Suppressor macrophage (primary cell): ENCODE measurements around the gene RWDD3.
A peak's percentile ranks its signal among the peaks of the same experiment; 100 is the strongest.

Experiments used
- DNase-seq, 4 experiments: peaks; one replicate each; pipeline ENCODE4 v3.0.0-alpha.2; 2020 to 2022
- total RNA-seq, 17 experiments: gene quantifications; one replicate each; lab custom pipeline; 2026; ENCODE audit warnings: mixed read lengths in 6 of 17, inconsistent platforms in 3 of 17; lab: John Stamatoyannopoulos, UW

Gene RWDD3
- 0.46 to 3.4 (median 1.2) reads per million in 17 experiments for total RNA-seq

DNA sequence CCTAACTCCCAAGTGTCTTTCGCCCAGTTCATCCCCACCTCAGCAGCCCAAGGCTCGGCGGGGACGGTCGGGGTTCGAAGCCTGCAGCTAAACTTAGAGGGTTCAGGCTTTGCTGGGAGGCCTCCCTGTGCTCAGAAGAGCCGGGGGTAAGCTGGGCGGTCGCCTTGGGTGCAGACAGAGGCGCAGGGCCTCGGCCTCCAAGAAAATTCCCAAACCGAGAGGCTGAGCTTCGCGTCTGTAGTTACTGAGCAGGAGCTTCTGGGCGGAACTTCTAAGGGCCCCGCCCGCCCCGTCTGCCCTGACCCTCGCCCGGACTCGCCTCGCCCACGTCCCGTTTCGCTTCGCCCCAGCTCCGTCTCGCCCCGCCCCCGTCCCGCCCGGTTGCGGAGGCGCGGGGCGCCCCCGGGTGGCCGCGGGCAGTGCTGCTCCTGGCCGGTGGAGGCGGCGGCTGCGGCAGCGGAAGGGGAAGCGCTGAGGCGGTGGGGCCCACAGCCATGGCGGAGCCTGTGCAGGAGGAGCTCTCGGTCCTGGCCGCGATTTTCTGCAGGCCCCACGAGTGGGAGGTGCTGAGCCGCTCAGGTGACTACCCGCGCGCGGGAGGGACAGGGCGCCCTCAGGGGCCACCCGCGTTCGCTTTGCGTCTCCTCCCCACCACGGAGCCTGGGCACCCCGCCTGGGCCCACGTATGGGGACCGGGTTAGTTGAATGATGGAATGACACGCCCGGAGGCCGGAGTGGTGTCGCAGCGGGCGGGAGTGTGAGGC, at the start of gene RWDD3:
RWDD3 (plus strand) TSS at position 474 of the 764 bp plus-strand sequence; CDS start at position 495, 21 bp downstream.
- peak; percentile 94 to 99 (median 97) for DNase-seq

DNA sequence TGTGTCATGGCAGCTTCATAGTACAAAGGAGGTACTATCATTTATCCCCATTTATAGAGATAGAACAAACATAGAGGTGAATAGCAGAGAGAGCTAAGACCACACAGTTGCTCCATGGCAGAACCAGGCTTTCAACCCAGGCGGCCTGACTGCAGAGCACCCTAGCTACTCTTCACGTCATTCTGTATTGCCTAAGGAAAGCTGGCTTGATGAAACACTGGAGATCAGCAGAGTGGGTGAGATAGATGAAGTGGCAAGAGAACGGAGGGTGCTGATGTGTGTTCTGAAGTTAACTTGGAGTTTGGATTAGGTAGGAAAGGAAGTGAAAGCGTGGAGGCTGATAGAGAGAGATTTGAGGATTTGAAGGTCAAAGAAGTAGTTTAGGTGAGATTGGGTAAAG, 47.9 kb upstream of the RWDD3 start:
- DNase-seq, result no peak

DNA sequence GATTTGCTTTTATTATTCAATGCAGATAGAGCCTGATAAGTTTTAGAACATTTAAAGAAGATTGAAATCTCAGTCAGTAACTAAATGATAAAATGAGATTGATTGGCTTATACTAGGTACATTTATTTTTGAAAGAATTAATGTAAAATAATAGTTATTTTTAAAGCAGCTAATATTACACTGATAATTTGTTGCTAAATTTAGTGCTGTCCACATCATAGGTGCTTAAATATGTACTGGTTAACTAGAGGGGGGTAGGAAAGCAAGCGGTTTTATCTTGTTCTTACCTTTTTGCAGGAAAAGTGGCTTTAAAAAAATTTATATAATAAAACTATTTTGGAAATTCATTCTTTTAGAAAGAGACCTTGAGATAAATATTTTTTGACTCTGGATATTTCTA, 40.4 kb upstream of the RWDD3 start:
- DNase-seq, result no peak

DNA sequence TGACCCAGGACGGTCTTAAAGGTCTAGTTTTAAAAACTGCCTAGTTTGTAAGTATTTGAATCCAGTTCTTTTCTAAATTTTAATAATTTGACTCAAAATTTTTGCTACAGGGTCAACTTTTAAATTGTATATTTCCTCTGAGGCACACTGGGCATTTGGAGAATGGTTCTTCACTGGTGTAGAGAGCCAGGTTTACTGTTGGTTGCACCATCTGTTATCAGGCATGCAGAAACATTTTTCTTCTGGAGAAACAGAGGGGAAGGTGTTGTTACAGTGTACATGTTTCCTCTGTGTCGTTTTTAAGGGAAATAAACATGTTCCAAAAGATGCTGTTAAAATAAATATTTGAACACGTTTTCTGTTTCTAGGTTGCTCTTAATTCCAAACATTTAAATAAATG, 39.0 kb upstream of the RWDD3 start:
- DNase-seq, result no peak

GRCh38 chr1:95196017-95196416, 38.0 kb upstream of the RWDD3 start:
- no peak for DNase-seq

DNA sequence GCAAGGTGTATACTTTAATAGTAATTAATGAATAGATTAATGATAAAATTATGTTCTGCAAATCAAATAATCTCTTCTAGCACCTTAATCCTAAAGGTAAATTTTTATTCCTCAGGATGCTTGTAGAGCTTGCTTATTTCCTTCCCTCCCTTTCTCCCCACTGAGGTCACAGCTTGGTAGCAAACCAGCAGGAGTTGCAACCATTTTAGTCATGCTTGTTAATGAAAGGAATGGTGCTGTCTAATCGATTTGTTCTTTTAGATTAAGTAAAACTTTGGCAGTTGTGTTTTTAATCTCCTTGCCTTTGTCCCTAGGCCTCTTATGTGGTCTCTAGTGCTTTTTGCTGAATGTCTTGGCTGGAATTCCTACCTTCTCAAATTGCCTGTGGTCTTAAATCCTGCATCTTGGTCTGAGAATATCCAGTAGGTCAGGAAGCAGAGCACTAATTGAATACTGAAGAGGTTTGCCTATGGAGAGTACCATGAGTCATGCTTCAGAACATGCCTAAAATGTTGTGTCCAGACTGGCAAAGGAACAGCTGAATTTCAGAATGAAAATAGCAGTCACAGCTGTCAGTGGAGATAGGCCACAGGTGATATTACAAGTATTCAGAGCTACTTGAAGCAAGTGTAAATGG, 36.3 kb upstream of the RWDD3 start:
- DNase-seq, result no peak

- DNase-seq, result no peak
Measured at GRCh38 chr1:95201905-95202304, 32.1 kb upstream of the RWDD3 start.

- DNase-seq, result no peak
Measured at GRCh38 chr1:95203908-95204437, 30.0 kb upstream of the RWDD3 start.

DNA sequence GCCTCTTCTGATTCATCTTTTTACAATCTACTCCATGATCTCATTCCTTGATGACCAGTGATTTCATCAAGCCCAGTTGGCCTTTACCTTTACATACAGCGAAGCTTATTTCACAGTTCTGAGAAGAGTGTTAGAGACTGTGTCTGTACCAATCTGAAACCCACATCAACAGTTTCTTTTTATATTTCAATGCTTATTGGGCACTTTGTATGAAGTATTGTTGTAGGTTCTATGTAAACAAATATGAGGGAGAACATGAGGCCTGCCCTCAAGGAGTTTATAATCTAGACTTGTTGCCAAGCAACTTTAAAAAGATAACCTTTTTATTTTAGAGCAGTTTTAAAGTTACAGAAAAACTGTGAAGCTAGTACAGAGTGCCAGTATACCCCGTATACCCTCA, 27.5 kb upstream of the RWDD3 start:
- DNase-seq, result no peak

- DNase-seq, result no peak
Measured at GRCh38 chr1:95207223-95207935, 26.6 kb upstream of the RWDD3 start.

GRCh38 chr1:95208876-95209275, 25.1 kb upstream of the RWDD3 start:
- DNase-seq, result no peak

GRCh38 chr1:95209291-95209690, 24.7 kb upstream of the RWDD3 start:
- no peak for DNase-seq

DNA sequence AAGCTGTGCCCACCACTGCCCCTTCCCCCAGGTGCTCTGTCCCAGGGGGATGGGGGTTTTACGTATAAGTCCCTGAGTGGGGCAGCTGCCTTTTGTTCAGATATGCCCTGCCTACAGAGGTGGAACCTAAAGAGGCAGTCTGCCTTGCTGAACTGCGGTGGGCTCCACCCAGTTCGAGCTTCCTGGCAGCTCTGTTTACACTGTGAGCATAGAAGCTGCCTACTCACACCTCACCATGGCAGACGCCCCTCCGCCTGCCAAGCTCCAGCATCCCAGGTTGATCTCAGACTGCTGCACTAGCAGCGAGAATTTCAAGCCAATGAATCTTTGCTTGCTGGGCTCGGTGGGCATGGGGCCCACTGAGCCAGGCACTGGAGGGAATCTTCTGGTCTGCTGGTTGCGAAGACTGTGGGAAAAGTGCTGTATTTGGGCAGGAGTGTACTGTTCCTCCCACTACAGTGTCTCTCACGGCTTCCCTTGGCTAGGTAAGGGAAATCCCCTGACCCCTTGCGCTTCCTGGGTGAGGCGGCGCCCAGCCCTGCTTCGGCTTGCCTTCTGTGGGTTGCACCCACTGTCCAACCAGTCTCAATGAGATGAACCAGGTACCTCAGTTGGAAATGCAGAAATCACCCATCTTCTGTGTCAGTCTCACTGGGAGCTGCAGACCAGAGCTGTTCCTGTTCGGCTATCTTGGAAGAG, 17.6 kb upstream of the RWDD3 start:
- DNase-seq, result no peak

- no peak for DNase-seq
Measured at GRCh38 chr1:95217371-95217770, 16.6 kb upstream of the RWDD3 start.

DNA sequence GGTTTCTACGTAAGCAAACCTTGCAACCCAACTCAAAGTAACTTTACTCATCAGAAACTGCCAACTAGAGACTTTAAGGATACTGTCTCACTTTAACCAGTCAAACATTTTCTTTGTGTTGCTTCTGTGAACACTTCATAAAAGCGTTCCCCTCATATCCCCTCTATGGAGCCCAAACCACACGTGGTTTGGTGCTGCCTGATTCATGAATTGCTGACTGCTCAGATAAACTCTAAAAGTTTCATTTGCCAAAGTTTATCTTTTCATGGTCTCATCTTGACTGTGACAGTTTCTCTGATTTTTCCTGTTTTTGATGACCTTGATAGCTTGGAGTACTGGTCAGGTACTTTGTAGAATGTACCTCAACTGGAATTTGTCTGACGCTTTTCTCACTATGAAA, 14.6 kb upstream of the RWDD3 start:
- no peak for DNase-seq

- DNase-seq, result no peak
Measured at GRCh38 chr1:95221306-95221705, 12.7 kb upstream of the RWDD3 start.

- DNase-seq, result no peak
Measured at GRCh38 chr1:95222629-95223028, 11.4 kb upstream of the RWDD3 start.

GRCh38 chr1:95223110-95223509, 10.9 kb upstream of the RWDD3 start:
- no peak for DNase-seq

DNA sequence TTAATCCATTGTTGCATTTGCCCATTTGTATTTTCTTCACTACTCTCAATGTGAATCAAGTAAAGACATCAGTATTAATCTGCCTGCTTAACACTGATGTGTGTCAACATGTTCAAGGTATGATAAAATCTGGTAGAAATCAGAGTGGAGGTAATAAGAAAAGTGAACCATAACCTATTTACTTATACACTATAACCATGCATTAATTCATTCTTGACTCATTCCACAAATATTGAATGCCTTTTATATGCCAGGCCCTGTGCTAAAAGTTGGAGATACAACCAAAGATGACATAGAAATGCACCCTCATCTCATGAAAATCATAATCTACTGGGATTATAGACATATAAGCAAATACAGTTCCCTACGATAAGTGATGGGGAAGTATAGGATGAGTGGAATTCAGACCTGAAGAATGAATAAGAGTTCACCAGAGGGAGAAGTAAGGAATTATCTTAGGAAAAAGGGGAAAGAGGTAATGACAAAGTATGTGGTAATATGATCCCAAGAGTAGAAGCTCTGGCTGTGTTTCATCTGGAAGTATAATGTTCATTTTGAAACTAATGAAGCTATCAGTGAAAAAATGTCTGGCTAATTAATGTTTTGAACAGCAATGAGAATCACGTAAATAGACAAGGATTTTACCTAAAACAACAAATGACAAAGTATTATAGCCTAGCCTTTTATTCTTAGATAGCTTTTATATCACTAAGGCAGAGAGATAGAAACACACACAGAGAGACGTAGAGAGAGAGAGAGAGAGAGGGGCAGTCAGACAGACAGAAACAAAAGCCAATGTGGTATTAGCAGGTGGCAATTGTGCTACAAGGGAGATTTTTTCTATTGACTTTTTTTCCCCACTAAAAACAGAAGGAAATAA, 7.0 kb upstream of the RWDD3 start:
- DNase-seq, result no peak

DNA sequence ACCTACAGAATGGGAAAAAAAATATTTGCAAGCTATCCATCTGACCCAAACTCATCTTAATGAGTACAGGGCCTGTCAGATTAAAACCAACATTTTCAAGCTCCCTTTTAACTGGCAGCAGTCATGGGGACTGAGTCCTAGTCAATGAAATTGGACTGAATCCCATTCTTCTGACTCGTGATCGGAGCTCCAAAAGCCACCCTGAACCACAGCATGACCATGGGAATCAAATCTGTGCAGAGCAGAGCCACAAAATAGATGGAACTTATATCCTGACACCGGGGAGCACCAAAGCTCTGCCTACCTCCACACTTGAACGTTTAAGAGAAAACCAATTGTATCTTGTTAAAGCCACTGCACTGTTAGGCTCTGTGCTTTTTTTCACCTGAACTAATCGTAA, 5.0 kb upstream of the RWDD3 start:
- no peak for DNase-seq

GRCh38 chr1:95229706-95230105, 4.3 kb upstream of the RWDD3 start:
- DNase-seq, result no peak

GRCh38 chr1:95230256-95230655, 3.8 kb upstream of the RWDD3 start:
- DNase-seq, result no peak
